Adrenal gland (tissue), 12 donors: ENCODE measurements around the gene DDO. TPM values are rescaled to one million over a fixed set of nuclear protein-coding genes. Genes with fewer than 3 reads are reported as not detected.

ENCODE experiments used
- DNase-seq, 7 donors: peaks; one replicate each; pipeline ENCODE4 v3.0.0-alpha.2; 2019 to 2020
- H3K27ac ChIP-seq, 5 donors: fragments of 200-600 bp; sonication (generic) in 4 of 5; 1 replicate in 3 of 5; 2 replicates in 2 of 5; pipeline versions ENCODE4 v1.5.1 to v1.8.0; 2016 to 2020; ENCODE audit warnings: mild to moderate bottlenecking in 1 of 5
- H3K27me3 ChIP-seq: fragments of 200-600 bp; 2 replicates; pipeline ENCODE4 v1.8.0; 2021
- H3K36me3 ChIP-seq, 2 donors: fragments of 200-600 bp; replicated peaks in 1 of 2; 1 replicate in 1 of 2; 2 replicates in 1 of 2; pipeline versions ENCODE4 v1.5.1 to v1.8.0; 2018 to 2022
- H3K4me1 ChIP-seq, 2 donors: fragments of 200-600 bp; replicated peaks in 1 of 2; 1 replicate in 1 of 2; 2 replicates in 1 of 2; pipeline versions ENCODE4 v1.5.1 to v1.8.0; 2018 to 2021
- H3K4me3 ChIP-seq, 4 donors: fragments of 200-600 bp; sonication (generic) in 3 of 4; one replicate each; pipeline ENCODE4 v1.5.1; 2016 to 2018
- H3K9me3 ChIP-seq, 3 donors: fragments of 200-600 bp; sonication (generic) in 1 of 3; replicated peaks in 1 of 3; 1 replicate in 2 of 3; 2 replicates in 1 of 3; pipeline versions ENCODE4 v1.5.1 to v1.8.0; 2016 to 2021
- CTCF ChIP-seq, 6 experiments: fragments of 450-650 bp in 4 of 6; fragments of 200-600 bp in 2 of 6; sonication (generic) in 1 of 6; IDR thresholded peaks; 1 replicate in 5 of 6; 2 replicates in 1 of 6; pipeline versions ENCODE4 v1.5.1 to v1.8.0; 2016 to 2021; ENCODE audit warnings: antibody characterized with exemption in 6 of 6, mild to moderate bottlenecking in 2 of 6, moderate library complexity in 1 of 6
- POLR2A ChIP-seq, 2 donors: fragments of 450-650 bp; IDR thresholded peaks; one replicate each; pipeline ENCODE4 v1.6.1; 2017; ENCODE audit warnings: antibody characterized with exemption in 2 of 2, mild to moderate bottlenecking in 2 of 2, moderate library complexity in 1 of 2
- WGBS, 4 donors: extraction: QIAGEN DNeasy Blood & Tissue Kit in 2 of 4; methylation state at CpG; one replicate each; pipeline versions ENCODE4 v1.1.5 to v1.1.7; 2013 to 2017; 5-methylcytosine and 5-hydroxymethylcytosine counted together
- intact Hi-C, 2 donors: fragments of 100-400 bp; cut with DNase I; formaldehyde crosslinking; loops; one replicate each; pipeline versions ENCODE4 v1.14.1 to v1.15.0; 2022 to 2023
- polyA plus RNA-seq, 3 donors: library from polyadenylated mRNA; stranded (reverse); fragments of 200-250 nt in 2 of 3; fragments of 350-450 nt in 1 of 3; fragmentation: Illumina TruSeq in 1 of 3; extraction: RNeasy Lipid Tissue Mini Kit (QIAGEN cat#74804) in 1 of 3; gene quantifications; one replicate each; pipeline ENCODE4 v1.2.3, GENCODE V29; 2013 to 2014
- total RNA-seq, 9 donors: library from RNA; depleted of rRNA in 4 of 9; stranded (reverse); fragments of >200 nt in 4 of 9; fragments of 120-200 nt in 1 of 9; fragmentation: NEBNext Ultra II Directional in 1 of 9; extraction: Animal tissue kit (Norgen Biotek cat#: 25700) in 1 of 9; gene quantifications; one replicate each; pipeline versions ENCODE4 v1.1.0 to v1.2.4, GENCODE V29; 2013 to 2023
- donor health status: healthy with polysubstance abuse.
- donor health status: Bipolar disorder and iron deficiency.
- donor health status: DM: yes; HTN: yes; CAD: no.
- donor health status: DM: no; HTN: no; CAD: no.
- donor health status: DM: no; HTN: no; CAD: no.
- donor health status: DM: yes; HTN: yes; CAD: no.

The DDO gene
- total and polyA plus RNA-seq, 12 donors: 4.4 to 19.1 (median 9.7) TPM

DNA sequence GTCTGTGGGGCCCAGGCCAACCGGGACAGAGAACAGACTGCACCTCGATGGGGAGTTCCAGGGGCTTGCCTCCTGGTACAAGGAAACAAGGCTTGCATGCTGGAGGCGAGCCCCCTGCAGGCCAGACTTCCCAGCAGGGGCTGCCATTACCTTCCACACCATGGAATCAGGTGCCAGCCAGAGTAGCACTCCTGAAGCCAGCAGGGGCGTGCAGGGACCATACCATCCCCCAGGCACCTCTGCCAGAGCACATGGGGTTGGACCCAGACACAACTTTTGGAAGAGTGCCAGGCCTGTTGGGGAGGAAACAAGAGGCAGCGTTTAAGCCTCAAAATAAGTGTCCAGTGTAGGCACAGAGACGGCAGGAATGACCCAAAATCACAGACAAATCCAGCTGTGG, 6.5 kb downstream of the DDO start:
- TF ChIP-seq POLR2A (IDR thresholded peaks at IDR 0.05) (no peak), CTCF (IDR thresholded peaks at IDR 0.05) (no peak)
- Histone ChIP-seq H3K9me3 (no peaks in the 10 kb centered on the region), H3K4me1 (peaks cover 4 to 5% of the 10 kb centered on the region in 2 donors), H3K4me3 (no peak overlapping the region), H3K27ac (no peak overlapping the region), H3K36me3 (no peaks in the 10 kb centered on the region), H3K27me3 (no peaks in the 10 kb centered on the region)
- WGBS, 4 donors: 75 to 85% (median 79%) methylated on average over 4 to 6 of the region's 6 CpGs
- intact Hi-C loops: no loop called here
- no peak for DNase-seq

DNA sequence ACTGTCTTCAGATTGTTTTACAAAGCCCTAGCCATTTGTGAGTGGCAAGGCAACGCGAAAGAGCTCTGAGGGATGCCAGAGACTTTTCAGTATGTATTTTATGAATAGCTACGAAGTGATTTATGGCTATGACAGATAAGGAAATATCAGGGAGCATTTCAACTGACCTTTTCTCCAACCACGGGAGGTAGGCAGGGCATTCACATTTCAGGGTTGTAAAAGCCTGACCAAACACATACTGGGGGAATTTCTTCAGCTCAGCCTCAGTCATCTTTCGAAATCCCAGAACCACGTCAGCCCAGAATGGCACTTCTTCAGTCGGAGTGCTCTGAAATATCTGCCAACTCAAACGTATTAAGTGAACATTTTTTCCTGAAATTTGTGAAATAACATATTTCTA, 10.8 kb downstream of the DDO start:
- WGBS, 4 donors: 25 to 49% (median 32%) methylated on average over 8 of the region's 8 CpGs
- H3K27me3 ChIP-seq: no peaks in the 10 kb centered on the region
- intact Hi-C loops: no loop called here
- TF ChIP-seq CTCF (IDR thresholded peaks at IDR 0.05) (no peak), POLR2A (IDR thresholded peaks at IDR 0.05) (no peak)
- H3K4me1 ChIP-seq: peaks cover 4 to 5% of the 10 kb centered on the region in 2 donors
- H3K36me3 ChIP-seq: no peaks in the 10 kb centered on the region
- H3K27ac ChIP-seq: no peak overlapping the region
- peak in 3 of 7 donors; percentile 30 to 48 (median 32) for DNase-seq
- H3K9me3 ChIP-seq: no peaks in the 10 kb centered on the region
- no peak overlapping the region for H3K4me3 ChIP-seq

- intact Hi-C loops: no loop called here
- Histone ChIP-seq H3K9me3 (no peaks in the 10 kb centered on the region), H3K4me1 (peaks cover 4 to 5% of the 10 kb centered on the region in 2 donors), H3K4me3 (no peak overlapping the region), H3K36me3 (no peaks in the 10 kb centered on the region), H3K27me3 (no peaks in the 10 kb centered on the region), H3K27ac (no peak overlapping the region)
- no peak for DNase-seq
- no peak for TF ChIP-seq POLR2A (IDR thresholded peaks at IDR 0.05)
- no peak for TF ChIP-seq CTCF (IDR thresholded peaks at IDR 0.05)
- whole genome bisulfite sequencing, 4 donors: 89 to 97% (median 91%) methylated on average over 4 of the region's 4 CpGs
Observed at GRCh38 chr6:110401585-110402176, 13.7 kb downstream of the DDO start.

GRCh38 chr6:110400208-110400607, 15.2 kb downstream of the DDO start:
- Histone ChIP-seq H3K9me3 (no peaks in the 10 kb centered on the region), H3K4me1 (peaks cover 5% of the 10 kb centered on the region in 2 donors), H3K27me3 (no peaks in the 10 kb centered on the region), H3K4me3 (peak overlapping the region in 1 of 4 donors; percentile 51), H3K36me3 (no peaks in the 10 kb centered on the region), H3K27ac (peak overlapping the region in 1 of 5 donors; percentile 57)
- intact Hi-C loops: no loop called here
- 70 to 92% (median 83%) methylated on average over 14 to 18 of the region's 18 CpGs for WGBS, 4 donors
- no peak for DNase-seq
- TF ChIP-seq POLR2A (IDR thresholded peaks at IDR 0.05): no peak
- TF ChIP-seq CTCF (IDR thresholded peaks at IDR 0.05): no peak
